Measurements from ENCODE around the gene LPCAT2. TPM values are rescaled to one million over a fixed set of nuclear protein-coding genes. Genes with fewer than 3 reads are reported as not detected.

Gene LPCAT2
- total and polyA plus RNA-seq, 2 donors (not counting 1 experiment from before 2014, with no cell fraction given): 10.2 to 17.8 TPM

- Histone ChIP-seq H3K9ac (ENCODE audit: insufficient read depth, low read length) (no peak overlapping the region), H3K4me2 (ENCODE audit: extremely low read depth, insufficient read depth, low read length) (peak overlapping the region; percentile 48), H3K79me2 (ENCODE audit: control insufficient read depth, insufficient read depth, low read length) (no peaks in the 10 kb centered on the region), H4K20me1 (ENCODE audit: control insufficient read depth, extremely low read depth, insufficient read depth, low read length) (no peaks in the 10 kb centered on the region), H3K27me3 (ENCODE audit: control insufficient read depth, insufficient read depth, low read length) (no peaks in the 10 kb centered on the region), H3K4me1 (ENCODE audit: control insufficient read depth, extremely low read depth, insufficient read depth, low read length) (peaks cover 36% of the 10 kb centered on the region), H3K36me3 (ENCODE audit: control insufficient read depth, insufficient read depth, low read length) (peaks cover 38% of the 10 kb centered on the region), H3K9me3 (ENCODE audit: control insufficient read depth, insufficient read depth, low read depth, low read length) (no peaks in the 10 kb centered on the region), H3K4me3 (replicated peaks in 1 of 4; ENCODE audit: control extremely low read depth in 1 of 4, insufficient read depth in 1 of 4, low read depth in 3 of 4, low read length in 4 of 4) (no peak overlapping the region), H3K27ac (ENCODE audit: insufficient read depth, low read length) (peak overlapping the region; percentile 70), H2AFZ (ENCODE audit: low read length) (no peak overlapping the region)
- DNase-seq (ENCODE audit: low read depth in 2 of 2): peak; percentile 97 to 98
- TF ChIP-seq CTCF (conservative IDR thresholded peaks at IDR 0.05 in 1 of 2, IDR thresholded peaks at IDR 0.05 in 1 of 2; ENCODE audit: low read depth in 1 of 2, low read length in 2 of 2): peak in 1 of 2 donors; percentile 30
- TF ChIP-seq EZH2 (IDR thresholded peaks at IDR 0.05; ENCODE audit: low read length, missing control alignments): no peak
These were observed 6.0 kb upstream of the LPCAT2 start for GRCh38 chr16:55502801-55503366.

GRCh38 chr16:55503726-55504550 is 4.9 kb upstream of the LPCAT2 start:
- TF ChIP-seq EZH2 (IDR thresholded peaks at IDR 0.05; ENCODE audit: low read length, missing control alignments) (no peak), CTCF (conservative IDR thresholded peaks at IDR 0.05 in 1 of 2, IDR thresholded peaks at IDR 0.05 in 1 of 2; ENCODE audit: low read depth in 1 of 2, low read length in 2 of 2) (no peak)
- Histone ChIP-seq H3K9ac (ENCODE audit: insufficient read depth, low read length) (no peak overlapping the region), H3K9me3 (ENCODE audit: control insufficient read depth, insufficient read depth, low read depth, low read length) (no peaks in the 10 kb centered on the region), H2AFZ (ENCODE audit: low read length) (no peak overlapping the region), H3K4me1 (ENCODE audit: control insufficient read depth, extremely low read depth, insufficient read depth, low read length) (peaks cover 36% of the 10 kb centered on the region), H3K27ac (ENCODE audit: insufficient read depth, low read length) (peak overlapping the region; percentile 70), H3K4me3 (replicated peaks in 1 of 4; ENCODE audit: control extremely low read depth in 1 of 4, insufficient read depth in 1 of 4, low read depth in 3 of 4, low read length in 4 of 4) (no peak overlapping the region), H3K4me2 (ENCODE audit: extremely low read depth, insufficient read depth, low read length) (no peak overlapping the region), H3K79me2 (ENCODE audit: control insufficient read depth, insufficient read depth, low read length) (no peaks in the 10 kb centered on the region), H3K36me3 (ENCODE audit: control insufficient read depth, insufficient read depth, low read length) (peaks cover 34% of the 10 kb centered on the region), H3K27me3 (ENCODE audit: control insufficient read depth, insufficient read depth, low read length) (no peaks in the 10 kb centered on the region), H4K20me1 (ENCODE audit: control insufficient read depth, extremely low read depth, insufficient read depth, low read length) (no peaks in the 10 kb centered on the region)
- DNase-seq (ENCODE audit: low read depth in 2 of 2): no peak

GRCh38 chr16:55505333-55506015 is 3.4 kb upstream of the LPCAT2 start:
- Histone ChIP-seq H3K9ac (ENCODE audit: insufficient read depth, low read length) (no peak overlapping the region), H3K36me3 (ENCODE audit: control insufficient read depth, insufficient read depth, low read length) (peaks cover 34% of the 10 kb centered on the region), H3K4me3 (replicated peaks in 1 of 4; ENCODE audit: control extremely low read depth in 1 of 4, insufficient read depth in 1 of 4, low read depth in 3 of 4, low read length in 4 of 4) (no peak overlapping the region), H3K79me2 (ENCODE audit: control insufficient read depth, insufficient read depth, low read length) (no peaks in the 10 kb centered on the region), H3K4me1 (ENCODE audit: control insufficient read depth, extremely low read depth, insufficient read depth, low read length) (peaks cover 33% of the 10 kb centered on the region), H3K4me2 (ENCODE audit: extremely low read depth, insufficient read depth, low read length) (no peak overlapping the region), H3K27me3 (ENCODE audit: control insufficient read depth, insufficient read depth, low read length) (no peaks in the 10 kb centered on the region), H3K27ac (ENCODE audit: insufficient read depth, low read length) (no peak overlapping the region), H2AFZ (ENCODE audit: low read length) (no peak overlapping the region), H3K9me3 (ENCODE audit: control insufficient read depth, insufficient read depth, low read depth, low read length) (no peaks in the 10 kb centered on the region), H4K20me1 (ENCODE audit: control insufficient read depth, extremely low read depth, insufficient read depth, low read length) (no peaks in the 10 kb centered on the region)
- DNase-seq (ENCODE audit: low read depth in 2 of 2): no peak
- no peak for TF ChIP-seq CTCF (conservative IDR thresholded peaks at IDR 0.05 in 1 of 2, IDR thresholded peaks at IDR 0.05 in 1 of 2; ENCODE audit: low read depth in 1 of 2, low read length in 2 of 2)
- TF ChIP-seq EZH2 (IDR thresholded peaks at IDR 0.05; ENCODE audit: low read length, missing control alignments): no peak

Measured in fibroblast of lung (primary cell).